AG04449 (cell line): ENCODE data around the gene TSPAN14.

ENCODE experiments used
- CTCF ChIA-PET: fragments of 350-600 bp; formaldehyde crosslinking; extraction: SDS; loops from one replicate; lab custom pipeline; 2021; ENCODE audit warnings: antibody characterized with exemption; lab: Yijun Ruan, JAX
- POLR2A ChIA-PET: fragments of 400-600, 350-600 bp; formaldehyde crosslinking; extraction: SDS; loops from one replicate; lab custom pipeline; 2020; ENCODE audit warnings: antibody characterized with exemption, inconsistent platforms; lab: Yijun Ruan, JAX
- DNase-seq: peaks from one replicate; pipeline ENCODE4 v3.0.0-alpha.2; 2010; ENCODE audit warnings: low read depth, low spot score
- H3K4me3 ChIP-seq: 2 replicates; pipeline ENCODE4 v1.5.1; 2011; ENCODE audit warnings: low read depth, mild to moderate bottlenecking, control low read depth, low read length
- CTCF ChIP-seq: IDR thresholded peaks from one replicate; pipeline ENCODE4 v1.5.1; 2011; ENCODE audit warnings: mild to moderate bottlenecking, moderate library complexity, low read length, control low read depth, inconsistent platforms; ENCODE audit not compliant: insufficient read depth; ENCODE audit errors: missing control alignments

TSPAN14 gene

DNA sequence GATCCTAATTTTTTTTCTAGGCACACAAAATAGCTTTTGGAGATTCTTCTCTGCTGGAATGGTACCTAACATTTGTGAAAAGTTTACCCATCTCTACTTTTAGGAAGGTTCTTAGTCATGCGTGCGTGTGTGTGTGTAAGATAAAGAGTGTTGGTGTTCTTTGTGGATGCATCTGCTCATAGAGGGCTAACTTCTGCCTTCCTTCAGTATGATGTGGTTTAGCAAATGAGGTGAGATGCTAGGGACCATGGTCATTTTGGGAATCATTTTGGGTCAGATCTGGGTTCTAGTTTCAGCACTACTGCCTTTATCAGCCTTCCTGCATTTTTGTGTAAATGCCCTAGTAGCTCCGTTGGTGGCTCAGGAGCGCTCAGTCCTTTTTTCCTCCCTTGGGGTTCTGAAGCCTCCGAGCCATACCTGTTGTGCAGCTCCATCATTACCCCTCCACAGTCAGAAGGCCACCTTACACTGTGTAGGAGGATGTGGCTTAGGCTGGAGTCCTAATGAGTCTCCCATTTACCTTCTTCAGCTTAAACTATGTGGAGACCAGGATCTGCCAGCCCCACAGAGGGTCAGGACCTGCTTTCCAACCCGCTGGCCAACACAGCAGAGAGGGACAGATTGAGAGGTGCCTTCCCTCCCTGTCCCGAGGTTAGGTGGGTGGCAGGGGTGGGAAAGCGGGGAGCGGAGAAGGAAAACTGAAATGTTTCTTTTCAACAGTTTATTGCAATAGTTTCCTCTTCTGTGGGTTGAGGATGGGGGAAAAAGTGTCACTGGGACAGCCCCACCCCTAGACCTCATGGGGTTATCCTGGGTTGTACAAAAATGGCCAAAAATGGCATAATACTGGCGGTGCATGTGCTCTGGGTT is 31.2 kb downstream of the TSPAN14 start:
- ChIA-PET CTCF (interaction anchor here (1.3 to 3.7 kb wide), 3 partner anchors 16 to 21 kb away, joined by 4 to 23 read pairs (median 6); no protein-coding TSS in a partner anchor), POLR2A (no interaction called here)
- H3K4me3 ChIP-seq, result no peak overlapping the region
- TF ChIP-seq CTCF, result no peak
- DNase-seq, result no peak

DNA sequence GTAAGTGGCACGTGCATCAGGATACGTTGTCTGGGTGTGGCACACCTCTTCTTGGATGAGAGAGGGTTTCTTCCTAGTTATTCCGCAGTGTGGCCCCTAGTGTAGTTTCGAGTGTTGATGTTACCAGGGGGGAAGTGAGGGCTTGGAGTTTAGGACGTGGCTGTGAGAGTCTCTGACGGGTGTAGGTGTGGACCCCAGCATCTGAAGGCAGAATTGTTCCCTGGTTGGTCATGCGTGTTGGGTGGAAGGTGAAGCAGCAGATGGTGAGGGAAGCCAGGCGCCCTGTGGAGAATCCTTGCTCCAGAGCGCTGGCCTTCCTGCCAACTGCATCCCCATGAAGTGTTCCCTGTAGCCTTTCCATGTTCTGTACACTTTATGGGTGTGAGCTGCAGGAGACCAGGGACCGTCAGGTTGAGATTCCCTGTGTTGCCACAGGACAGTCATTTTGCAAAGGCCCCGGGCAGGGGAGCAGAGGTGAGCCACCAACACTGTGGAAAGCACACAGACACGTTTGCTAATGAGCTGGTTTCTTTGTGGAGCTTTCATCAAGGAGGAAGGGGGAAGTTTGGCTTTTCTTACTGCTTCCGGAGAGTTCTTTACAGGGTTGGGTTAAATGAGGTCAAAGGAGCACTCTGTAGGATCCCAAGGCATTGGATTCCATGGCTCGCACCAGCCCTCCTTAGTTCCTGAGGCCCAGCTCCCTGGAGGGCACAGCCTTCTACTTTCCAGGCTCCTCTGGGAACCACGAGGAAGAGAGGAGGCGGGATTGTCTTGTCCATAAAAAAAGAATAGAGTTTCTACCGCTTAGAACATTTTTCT is 32.0 kb downstream of the TSPAN14 start:
- no peak for TF ChIP-seq CTCF
- DNase-seq, result no peak
- no peak overlapping the region for H3K4me3 ChIP-seq
- ChIA-PET POLR2A (no interaction called here), CTCF (interaction anchor here (0.7 to 3.7 kb wide), 4 partner anchors 11 to 20 kb away, joined by 3 to 23 read pairs (median 5); no protein-coding TSS in a partner anchor)

GRCh38 chr10:80486785-80487420 is 32.8 kb downstream of the TSPAN14 start:
- ChIA-PET CTCF (interaction anchor here (0.7 to 3.7 kb wide), 6 partner anchors 12 to 45 kb away, joined by 3 to 23 read pairs (median 5); no protein-coding TSS in a partner anchor), POLR2A (no interaction called here)
- no peak for TF ChIP-seq CTCF
- DNase-seq, result no peak
- no peak overlapping the region for H3K4me3 ChIP-seq

- no peak for TF ChIP-seq CTCF
- ChIA-PET POLR2A (no interaction called here), CTCF (interaction anchor here (0.8 to 2.9 kb wide), 2 partner anchors 18 to 45 kb away, joined by 3 to 19 read pairs; no protein-coding TSS in a partner anchor)
- no peak for DNase-seq
- no peak overlapping the region for H3K4me3 ChIP-seq
Observed at GRCh38 chr10:80487421-80487785, 33.3 kb downstream of the TSPAN14 start.

GRCh38 chr10:80487791-80488538 is 33.9 kb downstream of the TSPAN14 start:
- ChIA-PET POLR2A (interaction anchor here (0.7 kb wide), 1 partner anchor 14 kb away, joined by 3 read pairs; no protein-coding TSS in a partner anchor), CTCF (interaction anchor here (2.9 kb wide), 1 partner anchor 17 kb away, joined by 19 read pairs; no protein-coding TSS in a partner anchor)
- TF ChIP-seq CTCF, result no peak
- DNase-seq, result no peak
- H3K4me3 ChIP-seq, result no peak overlapping the region
